Keratinocyte (primary cell): ENCODE data around the gene CAMSAP1. TPM values are rescaled to one million over a fixed set of nuclear protein-coding genes. Genes with fewer than 3 reads are reported as not detected.

Experiments used
- DNase-seq: peaks from one replicate; pipeline ENCODE4 v3.0.0-alpha.2; 2011; ENCODE audit warnings: low read depth, missing footprints, low spot score
- FAIRE-seq: peaks from 2 replicates; lab custom pipeline; 2011; peaks lifted over from hg19 to GRCh38; lab: Jason Lieb, UNC
- H2AFZ ChIP-seq: 2 replicates; pipeline ENCODE4 v1.6.0; 2012; ENCODE audit warnings: low read length, control low read depth, inconsistent platforms; ENCODE audit not compliant: control insufficient read depth
- H3K27ac ChIP-seq: 2 replicates; pipeline ENCODE4 v1.5.1; 2011; ENCODE audit warnings: low read length; ENCODE audit not compliant: control insufficient read depth, insufficient read depth
- H3K27me3 ChIP-seq: 3 replicates; pipeline ENCODE4 v1.6.0; 2011; ENCODE audit warnings: low read length; ENCODE audit not compliant: control insufficient read depth, insufficient read depth; ENCODE audit errors: extremely low read depth
- H3K36me3 ChIP-seq, 2 experiments: 2 replicates in 1 of 2; 3 replicates in 1 of 2; pipeline ENCODE4 v1.5.1; 2011; ENCODE audit warnings: low read length in 2 of 2, mild to moderate bottlenecking in 1 of 2; ENCODE audit not compliant: control insufficient read depth in 2 of 2, insufficient read depth in 2 of 2; ENCODE audit errors: extremely low read depth in 1 of 2
- H3K4me1 ChIP-seq: 3 replicates; pipeline ENCODE4 v1.5.1; 2011; ENCODE audit warnings: low read length; ENCODE audit not compliant: control insufficient read depth, insufficient read depth; ENCODE audit errors: extremely low read depth
- H3K4me2 ChIP-seq: 3 replicates; pipeline ENCODE4 v1.6.0; 2011; ENCODE audit warnings: low read depth, low read length; ENCODE audit not compliant: control insufficient read depth, insufficient read depth; ENCODE audit errors: extremely low read depth
- H3K4me3 ChIP-seq, 3 experiments: fragments of 200-600 bp in 1 of 3; sonication (generic) in 1 of 3; 2 replicates in 2 of 3; 3 replicates in 1 of 3; pipeline ENCODE4 v1.5.1; 2011 to 2016; ENCODE audit warnings: low read length in 3 of 3, mild to moderate bottlenecking in 3 of 3, control low read depth in 2 of 3, inconsistent platforms in 1 of 3, low read depth in 1 of 3, mixed read lengths in 1 of 3, mixed run types in 1 of 3, moderate library complexity in 1 of 3; ENCODE audit not compliant: control insufficient read depth in 2 of 3, insufficient read depth in 2 of 3; ENCODE audit errors: extremely low read depth in 1 of 3
- H3K79me2 ChIP-seq: 2 replicates; pipeline ENCODE4 v1.6.0; 2012; ENCODE audit warnings: low read length; ENCODE audit not compliant: control insufficient read depth, insufficient read depth
- H3K9ac ChIP-seq: 3 replicates; pipeline ENCODE4 v1.6.0; 2011; ENCODE audit warnings: low read length; ENCODE audit not compliant: control insufficient read depth, insufficient read depth; ENCODE audit errors: extremely low read depth
- H3K9me1 ChIP-seq: 3 replicates; pipeline ENCODE4 v1.6.0; 2011; ENCODE audit warnings: low read length; ENCODE audit not compliant: control insufficient read depth, insufficient read depth; ENCODE audit errors: extremely low read depth
- H3K9me3 ChIP-seq: 2 replicates; pipeline ENCODE4 v1.5.1; 2012; ENCODE audit warnings: low read depth, low read length; ENCODE audit not compliant: control insufficient read depth
- H4K20me1 ChIP-seq: 3 replicates; pipeline ENCODE4 v1.6.0; 2011; ENCODE audit warnings: low read length; ENCODE audit not compliant: control insufficient read depth, insufficient read depth; ENCODE audit errors: extremely low read depth
- EZH2 ChIP-seq: IDR thresholded peaks from one replicate; pipeline ENCODE4 v1.6.1; 2012; ENCODE audit warnings: inconsistent platforms, mild to moderate bottlenecking, low read length, moderate library complexity
- dilution Hi-C: fragments of 300-500 bp; cut with MboI; formaldehyde crosslinking; loops from one replicate; pipeline ENCODE4 v1.7.0; 2020; ENCODE audit warnings: low sequenced_read_pairs; ENCODE audit not compliant: extremely low pct_ligation_motif_present
- polyA plus RNA-seq, 5 experiments: library from polyadenylated mRNA; depleted of rRNA in 3 of 5; stranded (reverse) in 3 of 5; stranded (forward) in 1 of 5; unstranded in 1 of 5; fragments of >200 nt; gene quantifications; 1 replicate in 1 of 5; 2 replicates in 3 of 5; 3 replicates in 1 of 5; pipeline versions ENCODE4 v1.2.1 to v1.2.3, GENCODE V29; 2011 to 2012; ENCODE audit warnings: missing spikeins in 2 of 5, low read depth in 1 of 5, low replicate concordance in 1 of 5
- TF ChIP-seq, protein P1 (sequence below), 3 experiments: IDR thresholded peaks in 1 of 3; conservative IDR thresholded peaks in 1 of 3; optimal IDR thresholded peaks in 1 of 3; 2 replicates in 2 of 3; 3 replicates in 1 of 3; pipeline versions ENCODE3 to v1.5.1; 2011; ENCODE audit warnings: low read length in 3 of 3, mild to moderate bottlenecking in 3 of 3, moderate library complexity in 2 of 3, control low read depth in 1 of 3, inconsistent platforms in 1 of 3; ENCODE audit not compliant: insufficient read depth in 2 of 3; ENCODE audit errors: extremely low read depth in 1 of 3

The CAMSAP1 gene
- polyA plus RNA-seq, 1 donor (not counting 4 experiments of a cell fraction or from before 2014, with no cell fraction given): 8.3 TPM

DNA sequence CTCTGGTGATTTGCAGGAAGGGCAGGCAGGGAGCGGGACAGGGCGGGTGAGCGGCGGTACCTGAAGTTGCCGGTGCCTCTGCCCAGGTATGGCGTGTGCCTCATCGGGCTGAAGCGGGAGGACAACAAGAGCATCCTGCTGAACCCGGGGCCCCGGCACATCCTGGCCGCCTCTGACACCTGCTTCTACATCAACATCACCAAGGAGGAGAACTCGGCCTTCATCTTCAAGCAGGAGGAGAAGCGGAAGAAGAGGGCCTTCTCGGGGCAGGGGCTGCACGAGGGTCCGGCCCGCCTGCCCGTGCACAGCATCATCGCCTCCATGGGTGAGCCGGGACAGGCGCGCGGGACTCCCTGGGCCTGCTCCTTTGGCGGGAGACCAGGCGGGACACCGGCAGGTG is 136.6 kb downstream of the CAMSAP1 start:
- dilution Hi-C loops: no loop called here
- no peaks in the 10 kb centered on the region for H3K79me2 ChIP-seq
- no peak overlapping the region for H3K4me3 ChIP-seq
- TF ChIP-seq EZH2: no peak
- TF ChIP-seq, protein P1, sequence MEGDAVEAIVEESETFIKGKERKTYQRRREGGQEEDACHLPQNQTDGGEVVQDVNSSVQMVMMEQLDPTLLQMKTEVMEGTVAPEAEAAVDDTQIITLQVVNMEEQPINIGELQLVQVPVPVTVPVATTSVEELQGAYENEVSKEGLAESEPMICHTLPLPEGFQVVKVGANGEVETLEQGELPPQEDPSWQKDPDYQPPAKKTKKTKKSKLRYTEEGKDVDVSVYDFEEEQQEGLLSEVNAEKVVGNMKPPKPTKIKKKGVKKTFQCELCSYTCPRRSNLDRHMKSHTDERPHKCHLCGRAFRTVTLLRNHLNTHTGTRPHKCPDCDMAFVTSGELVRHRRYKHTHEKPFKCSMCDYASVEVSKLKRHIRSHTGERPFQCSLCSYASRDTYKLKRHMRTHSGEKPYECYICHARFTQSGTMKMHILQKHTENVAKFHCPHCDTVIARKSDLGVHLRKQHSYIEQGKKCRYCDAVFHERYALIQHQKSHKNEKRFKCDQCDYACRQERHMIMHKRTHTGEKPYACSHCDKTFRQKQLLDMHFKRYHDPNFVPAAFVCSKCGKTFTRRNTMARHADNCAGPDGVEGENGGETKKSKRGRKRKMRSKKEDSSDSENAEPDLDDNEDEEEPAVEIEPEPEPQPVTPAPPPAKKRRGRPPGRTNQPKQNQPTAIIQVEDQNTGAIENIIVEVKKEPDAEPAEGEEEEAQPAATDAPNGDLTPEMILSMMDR (optimal IDR thresholded peaks at IDR 0.05 in 1 of 3, IDR thresholded peaks at IDR 0.05 in 1 of 3, conservative IDR thresholded peaks at IDR 0.05 in 1 of 3; ENCODE audit: extremely low read depth in 1 of 3, insufficient read depth in 2 of 3, low read length in 3 of 3): no peak
- no peak overlapping the region for H3K27ac ChIP-seq
- no peaks in the 10 kb centered on the region for H3K9me1 ChIP-seq
- no peaks in the 10 kb centered on the region for H3K27me3 ChIP-seq
- H3K9ac ChIP-seq: no peak overlapping the region
- no peak for DNase-seq
- H3K4me1 ChIP-seq: no peaks in the 10 kb centered on the region
- no peak overlapping the region for H2AFZ ChIP-seq
- H3K9me3 ChIP-seq: peaks cover 5% of the 10 kb centered on the region
- no peaks in the 10 kb centered on the region for H3K36me3 ChIP-seq
- no peak overlapping the region for H3K4me2 ChIP-seq
- H4K20me1 ChIP-seq: no peaks in the 10 kb centered on the region
- no peak for FAIRE-seq

DNA sequence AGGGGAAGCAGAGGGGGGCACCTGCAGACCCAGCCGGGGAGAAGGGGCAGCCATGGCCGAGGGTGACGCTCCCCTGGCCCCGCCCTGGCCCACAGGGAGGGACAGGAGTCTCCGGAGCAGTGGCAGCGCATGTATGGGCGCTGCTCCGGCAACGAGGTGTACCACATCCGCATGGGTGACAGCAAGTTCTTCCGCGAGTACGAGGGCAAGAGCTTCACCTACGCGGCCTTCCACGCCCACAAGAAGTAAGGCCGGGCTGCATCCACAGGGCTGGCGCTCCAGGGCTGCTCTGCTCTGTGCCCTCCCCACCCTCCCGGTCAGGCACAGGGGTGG is 137.2 kb downstream of the CAMSAP1 start:
- no peak overlapping the region for H3K4me2 ChIP-seq
- H3K4me3 ChIP-seq: no peak overlapping the region
- DNase-seq (no peak), FAIRE-seq (no peak)
- H3K4me1 ChIP-seq: no peaks in the 10 kb centered on the region
- H3K27me3 ChIP-seq: no peaks in the 10 kb centered on the region
- H2AFZ ChIP-seq: no peak overlapping the region
- H3K9me3 ChIP-seq: peaks cover 5% of the 10 kb centered on the region
- H3K36me3 ChIP-seq: no peaks in the 10 kb centered on the region
- no peaks in the 10 kb centered on the region for H4K20me1 ChIP-seq
- no peaks in the 10 kb centered on the region for H3K9me1 ChIP-seq
- no peak for TF ChIP-seq EZH2
- TF ChIP-seq, protein P1 (optimal IDR thresholded peaks at IDR 0.05 in 1 of 3, IDR thresholded peaks at IDR 0.05 in 1 of 3, conservative IDR thresholded peaks at IDR 0.05 in 1 of 3; ENCODE audit: extremely low read depth in 1 of 3, insufficient read depth in 2 of 3, low read length in 3 of 3): no peak
- no peak overlapping the region for H3K9ac ChIP-seq
- H3K27ac ChIP-seq: no peak overlapping the region
- dilution Hi-C loops: no loop called here
- no peaks in the 10 kb centered on the region for H3K79me2 ChIP-seq
